GM21717 (cell line): ENCODE data around the gene PHAF1.

Experiments used
- ATAC-seq: cut with Tn5 transposase; IDR thresholded peaks from one replicate; pipeline ENCODE4 v1.9.1; 2021; ENCODE audit warnings: mild to moderate bottlenecking, moderate library complexity; ENCODE audit not compliant: unreplicated experiment

PHAF1 gene

DNA sequence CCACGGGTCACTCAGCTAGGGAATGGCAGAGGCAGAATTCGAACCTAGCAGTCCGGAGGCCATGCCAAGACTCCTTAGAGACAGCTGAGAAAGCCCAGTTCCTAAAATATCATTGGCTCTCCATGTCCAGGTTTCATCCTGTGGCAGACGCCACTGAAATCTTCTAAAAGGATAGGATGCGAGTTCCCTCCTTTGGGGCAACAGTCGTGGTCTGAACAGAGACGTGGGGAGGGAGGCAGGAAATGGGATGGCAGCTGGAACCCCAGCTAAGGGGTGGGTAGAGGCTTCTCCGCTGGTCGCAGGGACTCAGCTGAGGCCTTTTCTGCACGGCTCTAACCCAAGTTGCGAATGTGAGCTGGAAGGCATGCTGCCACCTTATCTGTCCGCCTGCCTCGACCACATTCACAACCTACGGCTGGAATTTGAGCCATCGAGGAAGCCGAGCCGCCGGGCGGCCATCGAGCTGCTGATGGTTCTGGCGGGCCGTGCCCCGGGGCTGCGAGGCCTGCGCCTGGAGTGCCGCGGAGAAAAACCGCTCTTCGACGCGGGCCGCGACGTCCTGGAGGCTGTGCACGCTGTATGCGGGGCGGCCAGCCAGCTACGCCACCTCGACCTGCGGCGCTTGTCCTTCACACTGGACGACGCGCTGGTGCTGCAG is 52.9 kb downstream of the PHAF1 start:
- no peak for ATAC-seq

- ATAC-seq = no peak
These were observed 53.6 kb downstream of the PHAF1 start for GRCh38 chr16:67163164-67163998.

- ATAC-seq = no peak
These were observed 54.3 kb downstream of the PHAF1 start for GRCh38 chr16:67163999-67164558.

- ATAC-seq = no peak
These were observed 54.9 kb downstream of the PHAF1 start, which contains the start of gene HSF4 for GRCh38 chr16:67164599-67165061. HSF4 (plus strand) TSS chr16:67164745; CDS start chr16:67164812, 67 bp downstream.

GRCh38 chr16:67165121-67166078 is 55.7 kb downstream of the PHAF1 start:
- no peak for ATAC-seq

- ATAC-seq = no peak
These were observed 56.4 kb downstream of the PHAF1 start for GRCh38 chr16:67166110-67166547.

DNA sequence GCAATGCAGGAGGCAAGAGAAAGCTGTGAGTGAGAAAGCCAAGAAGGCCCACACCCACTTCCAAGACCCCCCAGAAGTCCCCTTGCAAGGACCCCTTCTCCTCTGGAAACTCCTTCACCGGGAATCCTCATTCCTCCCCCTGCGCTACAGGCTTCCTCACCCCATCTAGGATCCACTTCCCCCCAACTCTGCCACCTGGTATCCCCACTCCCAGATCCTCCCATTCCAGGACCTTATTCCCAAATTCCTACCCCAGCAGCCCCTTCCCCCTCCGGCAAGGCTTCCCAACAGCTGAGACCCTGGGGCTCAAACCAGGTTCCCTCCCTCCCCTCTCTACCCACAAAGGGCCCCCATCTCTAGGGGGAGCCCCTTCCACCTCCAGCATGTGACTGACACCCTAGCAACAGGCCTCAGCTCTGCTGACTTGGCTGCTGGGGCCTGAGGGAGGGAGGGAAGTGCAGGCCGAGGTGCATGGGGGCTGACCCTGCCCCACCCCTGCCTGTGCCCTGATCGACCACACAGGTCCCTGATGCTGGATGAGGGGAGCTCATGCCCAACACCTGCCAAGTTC is 56.9 kb downstream of the PHAF1 start:
- ATAC-seq = no peak

DNA sequence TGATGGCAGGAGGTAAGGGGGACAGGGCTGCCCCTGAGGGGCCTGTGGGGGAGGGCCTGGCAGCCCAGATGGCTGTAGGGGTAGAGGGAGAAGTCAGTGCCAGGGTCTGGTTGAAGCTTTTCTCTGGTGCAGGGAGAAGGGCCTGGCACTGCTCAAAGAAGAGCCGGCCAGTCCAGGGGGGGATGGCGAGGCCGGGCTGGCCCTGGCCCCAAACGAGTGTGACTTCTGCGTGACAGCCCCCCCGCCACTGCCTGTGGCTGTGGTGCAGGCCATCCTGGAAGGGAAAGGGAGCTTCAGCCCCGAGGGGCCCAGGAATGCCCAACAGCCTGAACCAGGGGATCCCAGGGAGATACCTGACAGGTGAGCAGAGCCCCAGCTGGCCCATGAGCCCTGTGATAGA is 57.8 kb downstream of the PHAF1 start:
- ATAC-seq = no peak

DNA sequence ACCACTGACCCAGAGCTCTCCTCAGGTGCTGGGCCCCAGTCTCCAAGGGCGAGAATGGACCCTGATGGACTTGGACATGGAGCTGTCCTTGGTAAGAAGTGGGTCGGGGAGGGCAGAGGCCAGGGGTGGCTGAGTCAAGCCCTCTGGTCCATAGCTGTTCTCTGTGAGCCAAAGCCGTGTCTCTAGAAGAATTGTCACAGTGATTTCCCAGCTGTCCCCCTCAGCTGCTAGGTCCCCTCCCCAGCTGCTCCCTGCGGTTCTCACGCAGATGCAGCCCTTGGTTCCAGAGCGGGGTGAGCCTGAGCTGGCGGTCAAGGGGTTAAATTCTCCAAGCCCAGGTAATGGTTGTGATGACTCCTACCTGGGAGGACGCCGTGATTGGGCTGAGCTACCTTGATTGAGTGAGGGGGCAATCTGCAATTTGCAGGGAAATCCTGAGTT is 59.3 kb downstream of the PHAF1 start:
- ATAC-seq = no peak

DNA sequence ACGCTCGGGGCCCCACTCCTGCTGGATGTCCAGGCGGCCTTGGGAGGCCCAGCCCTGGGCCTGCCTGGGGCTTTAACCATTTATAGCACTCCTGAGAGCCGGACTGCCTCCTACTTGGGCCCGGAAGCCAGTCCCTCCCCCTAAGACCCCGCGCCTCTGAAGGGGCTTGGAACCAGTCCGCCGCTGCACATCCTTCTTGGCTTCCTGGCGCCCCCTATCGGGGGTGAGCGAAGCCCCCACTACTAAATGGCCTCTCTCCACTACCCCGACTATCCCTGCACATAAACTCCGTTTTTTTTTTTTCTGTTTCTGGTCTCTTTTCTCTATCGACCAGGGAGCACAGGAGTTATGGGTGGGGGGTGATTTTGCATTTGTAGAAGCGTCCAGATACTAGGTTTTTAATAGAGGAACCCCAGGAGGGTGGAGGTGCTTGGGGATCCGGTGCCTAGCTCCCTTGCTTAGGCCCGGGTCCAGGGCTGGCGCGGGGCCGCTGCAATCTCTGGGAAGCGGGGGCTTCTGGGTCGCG is 60.0 kb downstream of the PHAF1 start:
- ATAC-seq = peak; percentile 17

DNA sequence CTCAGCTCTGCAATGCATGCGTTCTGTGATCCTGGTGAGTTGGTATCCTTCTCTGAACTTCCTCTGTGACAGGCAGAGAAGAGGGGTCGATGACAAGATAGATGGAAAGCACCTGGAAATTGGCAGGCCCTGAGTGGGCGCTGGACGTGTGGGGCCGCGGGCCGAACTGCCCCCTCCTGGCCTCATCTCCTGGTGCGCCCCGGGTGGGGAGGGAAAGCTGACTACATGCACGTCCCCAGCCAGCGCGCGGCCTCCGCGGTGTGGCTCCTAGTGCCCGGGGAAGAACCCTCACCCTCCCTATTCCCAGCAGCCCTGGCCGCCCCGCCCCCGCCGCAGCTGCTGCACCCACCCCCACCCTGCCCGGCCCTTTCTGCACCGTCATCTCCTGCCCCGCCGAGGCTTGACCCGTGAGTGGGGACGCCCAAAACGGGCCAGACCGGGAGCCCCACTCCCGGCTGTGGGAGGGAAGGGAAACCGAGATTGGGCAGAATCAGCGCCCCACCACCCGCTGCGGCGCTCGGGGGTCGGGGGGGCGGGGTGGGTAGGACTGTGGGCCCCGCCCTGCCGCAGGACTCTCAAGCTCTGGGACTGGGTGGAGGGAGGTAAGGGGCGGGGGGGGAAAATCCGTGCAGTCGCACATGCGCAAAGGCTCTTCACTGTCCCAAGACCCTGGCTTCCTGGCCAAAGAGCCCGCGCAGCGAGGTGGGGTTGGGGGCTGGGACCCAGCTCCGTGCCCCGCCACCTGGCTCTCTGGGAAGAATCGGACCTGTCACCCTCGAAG is 60.6 kb downstream of the PHAF1 start, which contains the start of gene NOL3:
NOL3 (plus strand) TSS at position 371 of the 781 bp plus-strand sequence.
- ATAC-seq = peak; percentile 46

DNA sequence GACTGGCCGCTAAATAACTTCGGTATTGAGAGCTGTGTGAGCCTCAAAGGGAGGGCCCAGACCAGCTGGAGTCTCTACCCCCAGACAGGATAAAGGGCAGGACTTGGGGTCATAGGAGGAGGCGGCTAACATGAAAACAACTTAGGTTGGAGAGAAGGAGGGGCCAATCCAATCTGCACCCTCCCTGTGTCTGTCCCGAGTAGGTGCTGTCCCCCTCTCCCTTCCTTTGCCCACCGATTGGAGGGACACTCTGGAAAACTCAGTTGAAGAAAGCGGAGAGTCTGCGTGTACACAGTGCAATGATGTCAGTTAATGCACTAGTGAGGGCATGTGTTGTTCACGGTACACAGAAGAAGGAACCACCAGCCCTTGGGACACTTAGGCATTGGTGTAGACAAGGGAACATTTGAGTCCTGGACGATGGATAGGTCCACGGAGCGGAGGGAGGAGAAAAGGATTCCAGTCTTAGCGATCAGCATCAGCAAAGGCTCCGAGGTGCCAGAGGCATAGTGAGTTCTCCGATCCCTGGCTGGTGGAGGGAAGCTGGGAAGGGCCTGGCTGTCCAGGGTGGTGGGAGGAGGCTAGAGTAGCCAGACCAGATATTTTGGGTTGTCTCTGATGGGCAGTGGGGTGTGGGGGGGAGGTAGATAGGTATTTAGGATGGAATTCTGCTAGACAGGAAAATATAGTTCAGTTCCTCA is 61.4 kb downstream of the PHAF1 start:
- peak; percentile 3 for ATAC-seq

GRCh38 chr16:67173323-67173722 is 63.6 kb downstream of the PHAF1 start:
- no peak for ATAC-seq

DNA sequence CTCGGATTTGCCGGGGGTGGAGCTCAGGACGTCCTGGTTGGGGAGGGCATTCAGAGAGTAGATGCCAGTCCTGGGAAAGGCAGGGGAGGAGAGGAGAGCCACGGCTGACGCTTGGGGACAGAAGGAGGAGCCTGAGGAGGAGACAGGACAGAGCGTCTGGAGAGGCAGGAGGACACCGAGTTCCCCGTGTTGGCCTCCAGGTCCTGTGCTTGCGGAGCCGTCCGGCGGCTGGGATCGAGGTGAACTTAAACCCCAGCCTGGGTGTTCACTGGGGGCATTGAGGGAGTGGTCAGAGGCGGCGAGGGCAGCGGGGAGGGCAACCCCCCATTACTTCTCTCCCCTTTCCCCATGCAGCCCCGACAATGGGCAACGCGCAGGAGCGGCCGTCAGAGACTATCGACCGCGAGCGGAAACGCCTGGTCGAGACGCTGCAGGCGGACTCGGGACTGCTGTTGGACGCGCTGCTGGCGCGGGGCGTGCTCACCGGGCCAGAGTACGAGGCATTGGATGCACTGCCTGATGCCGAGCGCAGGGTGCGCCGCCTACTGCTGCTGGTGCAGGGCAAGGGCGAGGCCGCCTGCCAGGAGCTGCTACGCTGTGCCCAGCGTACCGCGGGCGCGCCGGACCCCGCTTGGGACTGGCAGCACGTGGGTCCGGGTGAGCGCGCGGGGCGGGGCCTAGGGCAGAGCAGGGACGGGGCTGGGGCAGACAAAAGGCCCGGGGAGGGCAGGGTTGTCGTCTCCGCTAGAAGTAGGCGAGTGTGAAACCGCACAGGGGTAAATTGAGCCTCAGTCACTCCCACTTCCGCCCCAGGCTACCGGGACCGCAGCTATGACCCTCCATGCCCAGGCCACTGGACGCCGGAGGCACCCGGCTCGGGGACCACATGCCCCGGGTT is 64.3 kb downstream of the PHAF1 start:
- peak; percentile 32 for ATAC-seq

GRCh38 chr16:67174706-67175231 is 65.0 kb downstream of the PHAF1 start:
- no peak for ATAC-seq

DNA sequence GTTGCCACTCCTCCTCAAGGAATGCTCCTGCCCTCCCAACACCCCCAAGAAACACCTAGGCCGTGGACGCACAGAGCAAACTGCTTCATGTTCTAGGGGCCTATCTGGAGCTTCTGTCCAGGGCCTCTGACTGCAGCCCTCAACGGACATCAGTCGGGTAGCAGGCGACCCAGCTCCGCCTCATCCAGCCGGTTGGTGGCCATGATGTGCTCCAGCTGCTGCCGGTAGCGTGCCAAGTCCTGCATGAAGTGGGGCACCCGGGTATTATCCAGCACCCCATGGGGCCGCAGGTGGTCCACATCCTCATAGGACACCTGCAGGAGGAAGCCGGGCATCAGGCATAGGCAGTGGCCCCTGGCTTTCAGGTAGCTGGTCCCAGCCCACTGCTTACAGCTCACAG is 66.9 kb downstream of the PHAF1 start:
- no peak for ATAC-seq
